Activated CD8-positive, alpha-beta memory T cell treated with anti-CD3 and anti-CD28 coated beads for 24 hours (primary cell): ENCODE results near the gene APAF1.
"Not testable (repeated sequence)": the region's sequence is repeated elsewhere in the genome, so short reads cannot be mapped to it uniquely, and the experiment has no call there.

Experiments used
- DNase-seq: peaks from one replicate; pipeline ENCODE4 v3.0.0-alpha.2; 2020

The APAF1 gene

GRCh38 chr12:98644712-98645571 is at the start of gene APAF1, which contains the start of gene IKBIP:
TSS of gene APAF1 (plus strand) at chr12:98645290. CDS start at chr12:98648360, 3,070 bp downstream.
TSS of gene IKBIP (minus strand) at chr12:98644788. CDS start at chr12:98644701, 87 bp downstream.
- DNase-seq, result peak; percentile 99

- not testable (repeated sequence) for DNase-seq
These were observed 47.8 kb upstream of the APAF1 start for GRCh38 chr12:98597313-98597712.

GRCh38 chr12:98601924-98602323 is 43.2 kb upstream of the APAF1 start:
- no peak for DNase-seq

- DNase-seq, result no peak
These were observed 38.6 kb upstream of the APAF1 start for GRCh38 chr12:98606359-98606988.

- no peak for DNase-seq
These were observed 34.5 kb upstream of the APAF1 start for GRCh38 chr12:98610596-98610995.

- no peak for DNase-seq
These were observed 32.3 kb upstream of the APAF1 start for GRCh38 chr12:98612696-98613334.

GRCh38 chr12:98618952-98619351 is 26.1 kb upstream of the APAF1 start:
- no peak for DNase-seq

GRCh38 chr12:98635657-98636323 is 9.3 kb upstream of the APAF1 start:
- DNase-seq, result no peak

- DNase-seq, result no peak
These were observed 8.0 kb upstream of the APAF1 start for GRCh38 chr12:98637068-98637467.

- DNase-seq, result no peak
These were observed 7.1 kb upstream of the APAF1 start for GRCh38 chr12:98638009-98638408.

GRCh38 chr12:98639491-98639890 is 5.6 kb upstream of the APAF1 start:
- DNase-seq, result no peak

GRCh38 chr12:98642801-98643200 is 2.3 kb upstream of the APAF1 start:
- not testable (repeated sequence) for DNase-seq

GRCh38 chr12:98644433-98644711 is 718 bp upstream of the APAF1 start:
- no peak for DNase-seq

- DNase-seq, result no peak
These were observed 530 bp downstream of the APAF1 start for GRCh38 chr12:98645572-98646067.

GRCh38 chr12:98646294-98647090 is 1.4 kb downstream of the APAF1 start:
- no peak for DNase-seq

- no peak for DNase-seq
These were observed 6.2 kb downstream of the APAF1 start for GRCh38 chr12:98651328-98651727.

GRCh38 chr12:98653866-98654493 is 8.9 kb downstream of the APAF1 start:
- DNase-seq, result no peak

- no peak for DNase-seq
These were observed 11.4 kb downstream of the APAF1 start for GRCh38 chr12:98656289-98657101.

- DNase-seq, result no peak
These were observed 15.4 kb downstream of the APAF1 start for GRCh38 chr12:98660521-98660920.

GRCh38 chr12:98669751-98670150 is 24.7 kb downstream of the APAF1 start:
- no peak for DNase-seq

- no peak for DNase-seq
These were observed 26.4 kb downstream of the APAF1 start for GRCh38 chr12:98671459-98671858.
